LHCN-M2 (cell line): ENCODE data around the gene PDE2A. TPM values are rescaled to one million over a fixed set of nuclear protein-coding genes. Genes with fewer than 3 reads are reported as not detected.

ENCODE experiments used
- DNase-seq: peaks from one replicate; pipeline ENCODE4 v3.0.0-alpha.2; 2012; ENCODE audit warnings: low read depth
- total RNA-seq: library from RNA; depleted of rRNA; stranded (reverse); fragments of >200 nt; gene quantifications from 2 replicates; pipeline ENCODE4 v1.2.3, GENCODE V29; 2014

PDE2A gene
- total RNA-seq, 1 experiment from 2014 or later: 0.06 TPM

DNA sequence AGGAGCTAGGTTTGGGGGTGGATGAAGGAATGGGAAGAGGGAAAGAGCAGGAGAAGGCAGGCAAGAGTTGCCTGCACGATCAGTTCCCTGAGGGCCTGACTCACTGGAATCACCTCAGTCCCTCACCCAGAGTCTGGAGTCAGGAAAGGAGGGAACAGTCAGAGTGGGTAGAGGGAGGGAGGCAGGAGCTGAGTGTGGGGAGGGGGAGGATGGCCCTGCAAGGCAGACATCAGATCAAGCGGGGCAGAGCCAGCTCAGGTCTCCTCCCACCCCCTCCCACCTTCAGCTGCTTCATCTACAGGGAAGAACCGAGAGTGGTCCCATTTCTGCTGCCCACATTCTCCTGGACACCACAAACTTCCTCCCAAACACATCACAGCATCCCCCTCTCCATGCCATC is 58.9 kb downstream of the PDE2A start:
- no peak for DNase-seq

GRCh38 chr11:72614381-72614780 is 59.8 kb downstream of the PDE2A start:
- no peak for DNase-seq

DNA sequence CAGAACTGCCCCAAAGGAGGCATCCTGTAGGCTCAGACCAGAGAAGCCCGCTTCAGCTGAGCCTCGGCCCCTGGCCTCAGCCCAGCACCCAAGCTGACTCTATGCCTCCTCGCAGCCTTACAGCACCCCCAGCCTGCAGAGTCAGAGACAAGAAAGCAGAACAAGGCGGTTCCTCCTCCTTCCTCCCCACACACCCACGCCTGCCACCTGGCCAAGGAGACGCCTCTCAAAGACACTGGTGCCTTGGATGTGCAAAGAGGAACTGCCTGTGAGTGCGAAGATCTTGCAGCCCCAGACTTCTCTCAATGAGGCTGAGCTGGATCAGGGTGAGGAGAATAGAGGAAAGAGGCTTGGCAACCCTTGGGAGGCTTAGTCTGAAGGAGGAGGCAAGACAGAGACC is 60.2 kb downstream of the PDE2A start:
- DNase-seq: no peak

DNA sequence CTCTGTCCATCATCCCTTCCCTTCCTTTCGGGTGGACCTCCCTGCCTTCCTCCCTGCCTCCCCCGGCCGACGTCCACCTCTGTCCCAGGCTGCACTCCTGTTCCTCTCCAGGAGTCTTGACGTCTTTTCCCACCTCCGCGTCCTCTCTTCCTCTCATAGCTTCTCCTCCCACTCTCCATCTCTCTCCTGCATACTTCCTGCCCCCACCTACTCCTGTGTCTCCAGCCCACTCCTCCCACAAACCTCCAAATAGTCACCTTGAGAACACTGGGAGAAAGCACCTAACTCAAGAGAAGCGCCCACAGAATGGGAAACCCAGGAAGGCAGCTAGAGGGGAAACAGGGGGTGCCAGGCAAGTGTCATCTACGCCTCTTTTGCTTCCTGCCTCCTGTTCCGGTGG is 60.8 kb downstream of the PDE2A start:
- no peak for DNase-seq

- no peak for DNase-seq
Measured at GRCh38 chr11:72609476-72609875, 64.7 kb downstream of the PDE2A start.

DNA sequence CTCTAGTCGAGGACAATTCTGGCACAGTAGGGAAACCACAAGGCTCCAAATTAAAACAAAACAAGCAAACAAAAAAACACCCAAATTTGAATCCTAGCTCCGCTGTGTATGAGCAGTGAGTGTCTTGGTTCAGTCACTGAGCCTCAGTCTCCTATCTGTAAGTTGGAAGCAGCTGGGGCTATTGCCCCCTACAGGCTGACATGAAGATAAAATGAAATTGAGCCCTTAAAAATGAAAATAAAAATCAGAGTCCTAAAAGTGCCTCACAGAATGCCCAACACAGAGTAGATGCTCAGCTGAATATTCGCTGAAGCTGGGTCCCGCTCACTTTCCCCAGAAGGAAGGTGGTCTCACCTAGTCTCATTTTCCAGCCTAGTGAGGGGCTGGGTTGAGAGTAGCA is 65.2 kb downstream of the PDE2A start:
- peak; percentile 17 for DNase-seq

DNA sequence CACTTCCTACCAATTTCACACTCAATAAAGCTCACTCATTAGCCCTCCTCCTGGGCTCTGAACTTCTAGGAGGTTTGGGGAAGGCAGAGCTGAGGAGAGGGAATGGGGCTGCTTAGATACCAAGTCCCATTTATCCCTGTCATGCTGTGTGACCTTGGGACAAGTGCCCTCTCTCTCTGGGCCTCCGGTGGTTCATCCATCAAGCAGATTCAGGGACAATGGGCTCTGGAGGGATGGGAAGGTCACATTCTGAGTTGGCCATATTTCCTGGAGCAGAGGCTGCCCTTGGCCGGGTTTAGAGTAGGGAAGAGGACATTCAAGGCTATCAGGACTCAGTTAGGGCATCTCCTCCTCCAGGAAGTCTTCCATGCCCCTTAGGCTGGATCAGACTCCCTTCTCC is 66.7 kb downstream of the PDE2A start:
- DNase-seq: no peak

- DNase-seq: no peak
Measured at GRCh38 chr11:72606748-72607468, 67.3 kb downstream of the PDE2A start.

DNA sequence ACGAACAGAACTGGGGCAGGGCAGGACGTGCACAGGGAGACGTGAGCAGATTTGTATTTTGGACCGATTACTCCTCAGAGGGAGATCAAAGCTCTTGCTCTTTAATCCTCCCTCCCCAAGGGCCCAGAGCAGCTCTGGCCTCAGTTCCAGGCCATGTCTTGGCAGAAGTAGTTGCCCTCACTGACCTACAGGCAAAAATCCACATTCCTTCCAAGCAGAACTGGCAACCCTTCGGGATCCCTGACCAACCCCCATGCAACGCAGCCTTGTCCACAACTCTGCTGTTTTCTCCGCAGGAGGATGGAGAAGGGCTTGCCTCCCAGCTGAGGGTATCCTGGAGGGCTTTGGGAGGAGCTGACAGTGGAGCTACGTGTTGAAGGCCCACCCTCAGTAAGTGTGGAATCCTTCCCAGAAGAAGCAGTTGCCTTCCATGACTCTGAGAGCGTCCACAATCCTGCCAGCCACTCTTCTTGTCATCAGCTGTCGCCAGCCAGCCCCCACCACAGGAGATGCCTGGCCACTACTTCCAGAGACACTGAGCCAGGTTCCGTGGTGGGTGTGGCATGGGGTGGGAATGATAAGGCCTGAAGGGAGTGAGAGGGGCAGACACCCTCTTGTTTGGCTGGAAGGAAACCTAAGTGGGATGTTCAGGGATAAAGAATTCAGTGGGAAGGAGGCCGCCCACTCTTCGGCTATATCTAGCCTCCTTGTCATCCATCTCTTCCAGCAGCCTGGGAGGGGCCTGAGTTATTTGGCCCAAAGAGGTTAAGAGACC is 68.1 kb downstream of the PDE2A start:
- DNase-seq: no peak

DNA sequence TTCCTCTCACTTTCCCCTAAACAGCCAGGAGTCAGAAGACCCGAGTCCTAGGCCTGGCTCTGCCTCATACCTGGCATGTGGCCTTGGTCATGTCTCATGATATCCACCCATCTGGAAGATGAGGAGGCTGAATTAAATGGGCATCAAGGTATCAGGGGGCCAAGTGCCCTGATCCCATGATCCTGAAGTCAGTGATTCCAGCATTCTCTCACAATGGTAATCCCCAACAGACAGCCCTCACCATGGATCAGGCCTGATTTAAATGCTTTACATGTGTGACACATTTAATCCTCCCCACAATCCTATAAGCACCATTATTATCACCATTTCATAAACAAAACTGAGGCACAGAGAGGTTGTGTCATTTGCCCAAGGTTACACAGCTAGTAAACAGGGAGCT is 70.0 kb downstream of the PDE2A start:
- no peak for DNase-seq

- no peak for DNase-seq
Measured at GRCh38 chr11:72602250-72602904, 71.8 kb downstream of the PDE2A start.

- DNase-seq: no peak
Measured at GRCh38 chr11:72600557-72600956, 73.7 kb downstream of the PDE2A start.

GRCh38 chr11:72599325-72600117 is 74.7 kb downstream of the PDE2A start:
- DNase-seq: no peak

GRCh38 chr11:72598906-72599305 is 75.3 kb downstream of the PDE2A start:
- peak; percentile 25 for DNase-seq

- DNase-seq: no peak
Measured at GRCh38 chr11:72598466-72598865, 75.8 kb downstream of the PDE2A start.

- DNase-seq: no peak
Measured at GRCh38 chr11:72597721-72598120, 76.5 kb downstream of the PDE2A start.

- no peak for DNase-seq
Measured at GRCh38 chr11:72595292-72595684, 78.9 kb downstream of the PDE2A start.

DNA sequence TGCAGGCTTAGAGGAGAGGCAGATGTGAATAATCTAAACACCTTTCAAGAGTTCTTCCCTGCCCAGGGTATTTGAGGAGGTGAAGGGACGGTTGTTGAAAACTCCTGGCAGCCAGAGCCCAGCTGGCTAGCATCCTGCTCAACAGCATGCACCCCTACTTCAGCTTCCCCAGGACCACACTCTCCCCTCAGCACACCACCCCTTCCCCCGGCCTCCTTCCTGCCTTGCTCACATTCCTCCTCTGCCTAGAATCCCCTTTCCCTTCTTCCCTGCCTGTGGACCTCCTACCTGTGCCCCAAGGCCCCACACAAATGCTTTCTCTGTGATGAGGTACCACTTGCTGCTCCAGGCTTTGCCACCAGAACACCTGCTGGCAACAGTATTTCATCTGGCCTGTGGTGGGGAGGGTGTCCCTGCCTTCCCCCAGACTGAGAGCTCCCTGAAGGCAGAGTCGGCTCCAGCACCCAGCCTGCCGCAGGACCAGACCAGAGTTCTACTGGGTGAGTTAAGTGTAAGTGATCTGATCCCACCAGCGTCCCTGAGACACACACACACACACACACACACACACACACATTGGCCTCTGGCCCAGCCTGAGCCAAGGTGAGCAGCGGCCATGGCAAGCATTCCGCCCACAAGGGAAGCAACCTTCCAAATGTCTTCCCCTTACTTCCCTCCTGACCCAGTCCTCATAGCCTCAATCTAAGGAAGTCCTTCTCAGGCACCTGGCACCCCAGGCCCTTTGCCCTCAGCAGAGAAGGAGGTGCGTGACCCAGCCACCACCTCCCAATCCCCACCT is 79.5 kb downstream of the PDE2A start:
- DNase-seq: no peak

- no peak for DNase-seq
Measured at GRCh38 chr11:72592698-72593495, 81.3 kb downstream of the PDE2A start.
